Embryonic facial prominence (tissue), 1 donor: ENCODE measurements around the gene NOL12.
"Not testable (repeated sequence)": the region's sequence is repeated elsewhere in the genome, so short reads cannot be mapped to it uniquely, and the experiment has no call there.

Experiments
- DNase-seq: peaks from one replicate; pipeline ENCODE4 v3.0.0-alpha.2; 2016; ENCODE audit errors: extremely low spot score

Gene NOL12

DNA sequence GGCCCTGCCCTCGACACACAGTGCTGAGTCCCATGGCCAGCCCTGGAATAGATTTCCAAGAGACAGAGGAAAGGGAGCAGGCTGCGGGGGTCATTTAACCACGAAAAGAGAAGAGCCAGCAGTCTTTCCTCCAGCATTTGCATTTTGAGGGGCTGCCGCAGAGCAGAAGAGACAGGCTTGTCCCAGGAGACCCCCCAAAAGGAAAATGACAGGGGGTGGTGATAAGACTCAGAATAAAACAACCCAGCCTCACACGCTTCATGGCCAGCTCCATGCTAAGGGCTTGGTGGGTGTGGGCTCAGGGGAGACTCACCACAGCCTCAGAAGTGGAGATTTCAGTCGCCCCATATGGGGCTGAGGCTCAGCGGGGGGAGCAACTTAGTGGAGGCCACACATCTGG, 27.6 kb downstream of the NOL12 start:
- no peak for DNase-seq

DNA sequence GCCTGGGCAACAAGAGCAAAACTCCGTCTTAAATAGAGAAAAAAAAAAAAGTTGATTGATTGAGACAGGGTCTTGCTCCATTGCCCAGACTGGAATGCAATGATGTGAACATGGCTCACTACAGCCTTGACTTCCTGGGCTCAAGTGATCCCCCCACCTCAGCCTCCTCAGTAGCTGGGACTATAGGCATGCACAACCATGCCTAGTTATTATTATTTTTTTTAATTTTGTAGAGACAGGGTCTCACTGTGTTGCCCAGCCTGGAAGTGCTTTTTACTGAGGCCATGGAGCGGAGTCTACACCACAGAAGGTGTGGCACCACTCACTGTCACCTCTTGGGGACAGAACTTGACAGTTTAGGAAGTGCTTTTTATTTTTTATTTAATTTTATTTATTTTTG, 28.5 kb downstream of the NOL12 start:
- no peak for DNase-seq

DNA sequence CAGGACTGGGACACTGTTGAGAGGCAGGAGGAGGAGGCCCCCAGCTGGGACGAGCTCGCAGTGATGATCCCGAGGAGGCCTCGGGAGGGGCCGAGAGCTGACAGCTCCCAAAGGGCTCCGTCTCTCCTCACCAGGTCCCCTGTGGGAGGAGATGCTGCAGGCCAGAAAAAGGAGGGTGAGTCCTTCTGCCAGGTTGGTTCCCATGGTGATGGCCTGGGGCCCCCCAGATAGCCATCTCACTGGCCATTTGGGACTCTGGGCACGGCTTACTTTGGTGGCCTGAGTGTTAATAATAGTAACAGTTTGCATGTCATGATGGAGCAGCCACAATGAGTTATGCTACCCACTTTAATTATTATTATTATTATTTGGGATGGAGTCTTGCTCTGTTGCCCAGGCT, 29.6 kb downstream of the NOL12 start:
- no peak for DNase-seq

DNA sequence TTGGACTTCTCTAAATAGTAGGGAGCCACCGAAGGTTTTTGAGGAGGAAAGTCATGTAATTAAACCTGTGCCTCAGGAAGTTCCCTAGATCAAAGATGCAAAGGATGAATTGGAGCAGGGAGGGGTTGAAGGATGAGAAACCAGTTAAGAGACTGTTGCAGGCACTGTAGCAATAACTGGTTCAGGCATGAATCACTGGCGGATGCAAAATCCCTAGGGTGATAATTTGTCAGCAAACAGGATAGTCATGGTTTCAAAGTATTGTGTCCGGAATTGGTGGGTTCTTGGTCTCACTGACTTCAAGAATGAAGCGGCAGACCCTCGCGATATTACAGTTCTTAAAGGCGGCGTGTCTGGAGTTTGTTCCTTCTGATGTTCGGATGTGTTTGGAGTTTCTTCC, 30.6 kb downstream of the NOL12 start:
- no peak for DNase-seq

DNA sequence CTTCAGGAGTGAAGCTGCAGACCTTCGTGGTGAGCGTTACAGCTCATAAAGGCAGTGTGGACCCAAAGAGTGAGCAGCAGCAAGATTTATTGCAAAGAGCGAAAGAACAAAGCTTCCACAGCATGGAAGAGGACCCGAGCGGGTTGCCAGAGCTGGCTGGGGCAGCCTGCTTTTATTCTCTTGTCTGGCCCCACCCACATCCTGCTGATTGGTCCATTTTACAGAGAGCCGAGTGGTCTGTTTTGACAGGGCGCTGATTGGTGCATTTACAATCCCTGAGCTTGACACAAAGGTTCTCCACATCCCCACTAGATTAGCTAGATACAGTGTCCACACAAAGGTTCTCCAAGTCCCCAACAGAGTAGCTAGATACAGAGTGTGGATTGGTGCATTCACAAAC, 31.1 kb downstream of the NOL12 start:
- not testable (repeated sequence) for DNase-seq

DNA sequence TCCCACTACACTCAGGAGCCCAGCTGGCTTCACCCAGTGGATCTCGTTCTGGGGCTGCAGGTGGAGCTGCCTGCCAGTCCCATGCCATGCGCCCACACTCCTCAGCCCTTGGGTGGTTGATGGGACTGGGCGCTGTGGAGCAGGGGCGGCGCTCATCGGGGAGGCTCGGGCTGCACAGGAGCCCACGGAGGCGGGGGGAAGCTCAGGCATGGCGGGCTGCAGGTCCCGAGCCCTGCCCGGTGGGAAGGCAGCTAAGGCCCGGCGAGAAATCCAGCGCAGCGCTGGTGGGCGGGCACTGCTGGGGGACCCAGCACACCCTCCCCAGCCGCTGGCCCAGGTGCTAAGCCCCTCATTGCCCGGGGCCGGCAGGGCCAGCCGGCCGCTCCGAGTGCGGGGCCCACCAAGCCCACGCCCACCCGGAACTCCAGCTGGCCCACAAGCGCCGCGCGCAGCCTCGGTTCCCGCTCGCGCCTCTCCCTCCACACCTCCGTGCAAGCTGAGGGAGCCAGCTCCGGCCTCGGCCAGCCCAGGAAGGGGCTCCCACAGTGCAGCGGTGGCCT, 31.7 kb downstream of the NOL12 start:
- not testable (repeated sequence) for DNase-seq

DNA sequence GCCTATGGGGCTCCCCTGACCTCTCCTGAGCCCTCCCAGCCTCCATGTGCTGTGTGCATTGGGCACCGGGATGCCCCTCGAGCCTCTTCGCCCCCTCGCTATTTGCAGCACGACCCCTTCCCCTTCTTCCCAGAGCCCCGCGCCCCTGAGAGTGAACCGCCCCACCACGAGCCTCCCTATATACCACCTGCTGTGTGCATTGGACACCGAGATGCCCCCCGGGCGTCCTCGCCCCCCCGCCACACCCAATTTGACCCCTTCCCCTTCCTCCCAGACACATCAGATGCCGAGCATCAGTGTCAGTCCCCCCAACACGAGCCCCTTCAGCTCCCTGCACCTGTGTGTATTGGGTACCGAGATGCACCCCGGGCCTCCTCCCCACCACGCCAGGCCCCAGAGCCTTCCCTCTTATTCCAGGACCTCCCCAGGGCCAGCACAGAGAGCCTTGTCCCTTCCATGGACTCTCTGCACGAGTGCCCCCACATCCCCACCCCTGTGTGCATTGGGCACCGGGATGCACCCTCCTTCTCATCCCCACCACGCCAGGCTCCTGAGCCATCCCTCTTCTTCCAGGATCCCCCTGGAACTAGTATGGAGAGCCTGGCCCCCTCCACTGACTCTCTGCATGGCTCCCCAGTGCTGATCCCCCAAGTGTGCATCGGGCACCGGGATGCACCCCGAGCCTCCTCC, 39.6 kb downstream of the NOL12 start:
- no peak for DNase-seq

DNA sequence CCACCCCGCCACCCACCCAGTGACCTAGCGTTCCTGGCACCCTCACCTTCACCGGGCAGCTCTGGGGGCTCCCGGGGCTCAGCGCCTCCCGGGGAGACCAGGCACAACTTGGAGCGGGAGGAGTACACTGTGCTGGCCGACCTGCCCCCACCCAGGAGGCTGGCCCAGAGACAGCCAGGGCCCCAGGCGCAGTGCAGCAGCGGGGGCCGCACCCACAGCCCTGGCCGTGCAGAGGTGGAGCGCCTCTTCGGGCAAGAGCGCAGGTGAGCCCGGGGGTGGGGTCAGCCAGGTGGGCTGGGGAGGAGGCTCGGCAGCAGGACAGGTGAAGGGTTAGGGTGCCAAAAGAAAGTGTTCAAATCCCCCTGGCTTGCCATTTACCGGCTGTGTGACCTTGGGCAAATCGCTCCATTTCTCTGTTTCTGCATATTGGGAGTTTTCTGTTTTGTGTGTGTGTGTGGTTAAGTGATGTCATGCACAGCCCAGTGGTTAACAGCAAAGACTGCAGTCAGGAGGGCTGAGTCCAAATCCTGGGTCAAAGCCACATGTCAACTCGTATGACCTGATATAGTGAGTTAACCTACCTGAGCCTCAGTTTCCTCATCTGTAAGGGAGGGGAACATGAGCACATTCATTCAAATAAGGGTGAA, 40.2 kb downstream of the NOL12 start:
- no peak for DNase-seq

DNA sequence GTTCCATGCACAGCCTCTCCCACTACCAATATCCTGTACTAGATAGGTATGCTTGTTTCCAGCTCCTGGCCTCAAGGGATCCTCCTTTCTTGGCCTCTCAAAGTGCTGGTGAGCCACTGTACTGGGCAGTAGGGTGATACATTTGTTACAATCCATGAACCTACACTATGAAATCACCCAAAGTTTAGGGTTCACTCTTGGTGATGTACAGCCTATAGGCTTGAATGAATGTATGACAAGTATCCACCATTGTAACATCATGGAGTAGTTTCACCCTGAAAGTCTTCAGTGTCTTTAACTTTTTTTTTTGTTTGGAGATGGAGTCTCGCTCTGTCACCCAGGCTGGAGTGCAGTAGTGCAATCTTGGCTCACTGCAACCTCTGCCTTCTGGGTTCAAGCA, 42.5 kb downstream of the NOL12 start:
- DNase-seq, result no peak

DNA sequence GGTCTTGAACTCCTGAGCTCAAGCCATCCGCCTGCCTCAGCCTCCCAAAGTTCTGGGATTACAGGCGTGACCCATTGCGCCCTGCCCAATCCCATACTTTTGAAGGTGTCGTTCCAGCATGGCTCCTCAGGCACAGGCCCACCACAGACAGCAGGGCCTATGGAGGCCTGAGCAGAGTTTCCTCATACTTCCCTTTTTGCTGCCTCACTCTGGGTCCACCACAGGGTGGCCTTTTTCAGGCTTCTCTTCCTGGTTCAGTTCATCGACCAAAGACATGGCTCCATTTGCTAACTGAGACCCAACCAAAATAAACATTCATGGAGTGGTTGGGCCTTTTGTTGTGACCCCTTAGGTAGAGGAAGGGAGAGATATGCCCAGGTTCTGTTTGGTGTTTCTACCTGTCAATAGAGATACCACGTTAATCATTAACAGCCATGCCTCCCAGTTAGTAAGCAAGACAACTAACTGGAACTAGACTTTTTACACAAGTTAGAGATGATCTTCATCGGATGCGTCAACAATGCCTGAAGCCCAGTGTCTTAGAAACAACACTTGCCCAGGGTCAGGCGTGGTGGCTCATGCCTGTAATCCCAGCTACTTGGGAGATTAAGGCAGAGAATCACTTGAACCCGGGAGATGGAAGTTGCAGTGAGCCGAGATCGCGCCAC, 45.8 kb downstream of the NOL12 start:
- no peak for DNase-seq

DNA sequence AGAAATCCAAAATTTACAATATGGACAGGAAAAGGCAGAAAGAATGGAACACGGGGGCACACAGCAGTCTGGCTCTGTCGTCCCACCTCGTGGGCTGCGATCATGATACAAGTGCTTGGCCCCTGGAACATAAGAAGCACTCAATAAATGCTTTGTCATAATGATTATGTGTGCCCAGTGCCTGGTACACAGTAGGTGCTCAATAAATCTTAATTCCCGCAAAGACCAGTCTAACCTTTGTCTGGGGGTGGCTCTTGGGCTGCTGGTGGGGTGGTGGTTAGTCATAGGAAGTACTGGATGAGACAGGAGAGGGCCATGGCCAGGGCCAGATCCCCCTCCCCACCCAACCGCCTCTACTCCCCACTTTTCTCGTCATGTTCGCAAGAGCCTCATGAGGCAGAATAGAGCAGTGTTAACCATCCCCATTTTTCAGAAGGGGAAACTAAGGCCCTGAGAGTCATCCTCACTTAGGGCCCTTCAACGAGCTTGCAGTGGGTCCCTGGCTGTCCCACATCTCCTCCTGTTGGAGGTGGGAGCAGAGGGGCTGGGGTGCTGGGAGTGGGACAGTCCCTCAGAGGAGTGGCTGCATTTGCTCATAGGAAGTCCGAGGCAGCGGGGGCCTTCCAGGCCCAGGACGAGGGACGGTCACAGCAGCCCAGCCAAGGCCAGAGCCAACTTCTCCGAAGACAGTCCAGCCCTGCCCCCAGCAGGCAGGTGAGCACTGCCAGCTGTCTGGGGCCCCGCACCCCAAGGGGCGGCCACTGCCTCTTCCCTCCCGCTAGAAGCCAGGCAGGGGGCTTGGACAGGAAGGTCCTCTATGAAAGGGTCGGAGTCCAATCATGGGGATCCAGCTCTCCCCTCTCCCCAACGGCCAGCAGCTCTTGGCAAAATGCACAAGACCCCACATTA, 46.8 kb downstream of the NOL12 start:
- no peak for DNase-seq

DNA sequence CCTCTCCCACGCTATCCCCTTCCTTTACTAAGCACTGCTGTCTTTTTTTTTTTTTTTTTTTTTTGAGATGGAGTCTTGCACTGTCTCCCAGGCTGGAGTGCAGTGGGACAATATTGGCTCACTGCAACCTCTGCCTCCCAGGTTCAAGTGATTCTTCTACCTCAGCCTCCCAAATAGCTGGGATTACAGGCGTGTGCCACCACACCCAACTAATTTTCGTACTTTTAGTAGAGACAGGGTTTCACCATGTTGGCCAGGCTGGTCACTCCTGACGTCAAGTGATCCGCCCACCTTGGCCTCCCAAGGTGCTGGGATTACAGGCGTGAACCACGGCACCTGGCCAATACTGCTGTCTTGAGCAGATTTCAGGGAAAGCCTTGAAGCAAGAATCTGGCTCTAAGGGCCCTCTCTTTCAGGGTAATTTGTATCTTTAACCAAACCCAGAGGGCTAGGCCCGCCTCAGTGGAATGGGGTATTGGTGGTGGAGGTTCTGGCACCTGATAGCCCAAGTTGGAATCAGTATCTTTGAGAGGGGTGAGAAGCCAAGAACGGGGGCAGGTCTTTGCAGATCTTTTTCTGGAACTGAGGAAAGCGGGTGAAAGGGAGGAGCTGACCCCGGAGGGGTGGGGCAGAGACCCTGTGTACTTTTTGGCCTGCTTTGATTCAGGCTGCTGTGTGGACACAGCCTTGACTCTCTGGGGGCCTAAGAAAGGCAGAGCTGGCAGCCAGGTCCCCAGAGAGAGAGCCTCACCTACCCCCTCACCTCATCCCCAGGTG, 47.7 kb downstream of the NOL12 start:
- DNase-seq, result no peak

DNA sequence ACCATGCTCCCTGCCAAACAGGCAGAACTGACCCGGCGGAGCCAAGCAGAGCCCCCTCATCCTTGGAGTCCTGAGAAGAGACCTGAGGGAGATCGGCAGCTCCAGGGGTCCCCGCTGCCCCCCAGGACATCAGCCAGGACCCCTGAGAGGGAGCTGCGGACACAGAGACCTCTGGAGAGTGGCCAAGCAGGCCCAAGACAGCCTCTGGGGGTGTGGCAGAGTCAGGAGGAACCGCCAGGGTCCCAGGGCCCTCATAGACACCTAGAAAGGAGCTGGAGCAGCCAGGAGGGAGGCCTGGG, 48.2 kb downstream of the NOL12 start:
- no peak for DNase-seq

DNA sequence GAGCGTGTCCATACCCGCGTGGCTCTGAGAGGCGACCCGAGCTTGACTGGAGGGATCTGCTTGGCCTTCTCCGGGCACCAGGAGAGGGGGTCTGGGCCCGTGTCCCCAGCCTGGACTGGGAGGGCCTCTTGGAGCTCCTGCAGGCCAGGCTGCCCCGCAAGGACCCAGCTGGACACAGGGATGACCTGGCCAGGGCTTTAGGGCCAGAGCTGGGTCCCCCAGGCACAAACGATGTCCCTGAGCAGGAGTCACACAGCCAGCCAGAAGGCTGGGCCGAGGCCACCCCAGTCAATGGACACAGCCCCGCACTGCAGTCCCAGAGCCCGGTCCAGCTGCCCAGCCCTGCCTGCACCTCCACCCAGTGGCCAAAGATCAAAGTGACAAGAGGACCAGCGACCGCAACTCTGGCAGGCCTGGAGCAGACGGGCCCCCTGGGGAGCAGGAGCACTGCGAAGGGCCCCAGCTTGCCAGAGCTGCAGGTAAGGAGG, 48.9 kb downstream of the NOL12 start:
- no peak for DNase-seq

DNA sequence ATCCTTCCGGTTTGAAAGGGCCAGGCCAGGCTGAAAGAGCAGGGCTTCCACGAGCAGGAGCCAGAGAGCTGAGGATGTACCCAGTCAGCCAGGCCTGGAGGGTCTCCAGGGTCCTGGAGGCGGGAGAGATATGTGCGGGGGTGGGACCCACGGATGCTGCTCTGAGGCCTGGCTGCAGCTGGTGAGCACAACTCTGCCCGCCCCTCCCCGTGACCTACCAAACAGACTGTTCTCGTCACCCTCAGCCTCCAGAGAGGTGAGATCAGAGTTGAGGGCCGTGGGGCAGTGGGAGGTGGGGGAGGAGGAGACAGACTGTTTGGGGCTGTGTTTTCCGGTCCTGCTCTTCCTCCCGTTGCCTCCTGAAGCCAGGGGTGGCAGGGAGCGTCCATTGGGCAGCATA, 52.9 kb downstream of the NOL12 start:
- no peak for DNase-seq

DNA sequence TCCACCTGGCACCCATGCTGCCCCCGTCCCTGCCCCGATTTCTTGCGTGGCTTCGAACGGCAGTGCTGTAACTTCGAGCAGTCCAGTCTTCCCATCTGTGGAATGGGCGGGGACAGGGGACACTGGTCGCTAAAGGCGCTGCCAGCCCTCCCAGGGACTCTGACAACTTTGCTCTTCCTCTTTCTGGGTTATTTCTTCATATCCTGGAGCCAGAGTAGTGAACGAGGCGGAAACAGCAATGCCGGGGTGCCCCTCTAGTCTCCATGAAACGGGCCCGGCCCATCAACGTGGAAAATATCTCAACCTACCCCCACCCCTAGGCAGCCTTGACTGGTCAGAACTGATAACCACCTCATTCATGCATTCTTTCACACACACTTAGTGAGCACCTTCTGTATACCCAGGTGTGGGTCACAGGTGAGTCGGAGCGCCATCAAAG, 53.5 kb downstream of the NOL12 start:
- no peak for DNase-seq

DNA sequence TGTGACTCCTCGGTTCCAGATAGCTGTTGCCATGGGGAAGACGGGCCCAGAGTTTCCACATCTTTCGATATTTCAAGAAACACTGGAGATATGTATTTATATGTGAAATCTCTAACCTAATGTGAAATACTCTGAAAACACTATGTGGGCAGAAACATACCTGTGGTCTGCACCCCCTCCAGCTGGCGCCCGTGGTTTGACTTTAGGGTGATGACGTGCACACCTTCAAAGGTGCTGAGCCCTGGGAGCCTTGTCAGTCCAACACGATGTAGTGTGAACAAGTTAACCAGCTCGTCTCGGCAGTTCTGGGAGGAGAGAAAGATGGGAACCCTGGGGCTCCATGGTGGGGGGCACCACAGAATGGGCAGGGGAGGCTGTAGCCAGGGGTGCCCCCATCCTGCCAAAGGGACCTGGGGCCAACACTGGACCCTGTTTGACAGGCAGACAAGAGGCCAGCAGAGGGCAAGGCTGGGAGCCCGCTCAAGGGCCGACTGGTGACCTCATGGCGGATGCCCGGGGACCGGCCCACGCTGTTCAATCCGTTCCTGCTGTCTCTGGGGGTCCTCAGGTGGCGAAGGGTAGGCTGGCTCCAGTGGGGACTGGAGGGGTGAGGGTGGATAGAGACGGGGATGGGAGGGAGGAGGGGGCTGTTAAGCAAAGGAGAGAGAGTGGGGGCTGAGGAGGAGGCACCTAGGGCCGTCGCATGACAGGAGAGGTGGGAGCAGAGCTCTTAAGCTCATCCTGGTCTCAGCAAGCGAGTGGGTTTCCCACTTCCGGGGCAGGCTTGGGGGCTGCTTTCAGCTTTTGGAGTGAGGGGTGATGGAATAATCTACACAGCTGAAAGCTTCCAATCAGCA, 54.5 kb downstream of the NOL12 start:
- DNase-seq, result no peak

DNA sequence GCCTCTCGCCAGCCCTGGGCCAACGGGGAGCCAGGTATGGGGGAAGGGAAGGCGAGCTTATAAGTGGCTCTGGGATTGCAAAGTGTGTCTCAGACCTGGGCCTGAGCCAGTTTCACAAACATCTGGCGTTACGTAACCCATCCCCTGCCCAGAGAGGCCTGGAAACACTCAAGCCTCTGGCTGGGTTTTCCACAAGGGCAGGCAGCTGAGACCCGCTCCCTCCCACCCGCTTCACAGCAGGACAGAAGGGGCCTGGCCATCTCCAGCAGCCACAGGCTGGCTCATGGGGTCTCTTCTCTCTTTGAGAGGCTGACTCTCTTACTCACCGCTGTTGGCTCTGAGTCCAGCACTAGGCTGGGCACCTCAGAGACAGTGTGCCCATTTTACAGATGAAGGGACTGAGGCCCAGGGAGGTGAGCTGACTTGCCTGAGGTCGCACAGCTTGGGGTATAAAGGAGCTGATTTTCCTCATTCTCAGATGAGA, 55.2 kb downstream of the NOL12 start:
- peak; percentile 85 for DNase-seq

DNA sequence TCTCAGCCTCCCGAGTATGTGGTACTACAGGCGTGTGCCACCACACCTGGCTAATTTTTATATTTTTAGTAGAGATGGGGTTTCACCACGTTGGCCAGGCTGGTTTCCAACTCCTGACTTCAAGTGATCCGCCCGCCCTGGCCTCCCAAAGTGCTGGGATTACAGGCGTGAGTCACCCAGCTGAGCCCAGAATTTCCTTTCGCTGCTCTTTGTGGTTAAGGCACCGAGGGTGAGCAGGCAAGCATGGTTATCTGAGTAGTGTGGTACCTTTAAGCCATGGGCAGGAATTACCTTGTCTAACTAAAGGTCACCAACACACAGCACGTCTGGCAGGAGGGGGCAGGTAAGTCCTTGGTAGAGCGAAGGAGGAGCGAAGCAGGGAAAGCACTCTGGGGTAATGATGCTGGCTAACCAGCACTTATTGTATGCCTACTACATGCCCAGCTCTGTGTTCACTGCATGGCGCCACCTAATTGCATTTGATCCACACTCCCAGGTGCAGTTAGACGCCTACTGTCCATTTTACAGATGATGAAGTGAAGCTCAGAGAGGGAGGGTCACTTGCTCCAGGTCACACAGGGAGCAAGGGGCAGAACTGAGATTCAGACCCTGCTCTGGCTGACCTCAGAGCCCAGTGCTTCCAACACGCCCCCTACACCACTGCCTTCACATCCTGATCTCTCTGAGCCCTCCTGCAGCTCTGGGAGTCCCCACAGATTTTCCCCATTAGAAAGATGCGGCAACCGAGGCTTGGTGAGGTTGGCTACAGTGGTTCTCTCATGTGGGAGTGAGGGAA, 56.4 kb downstream of the NOL12 start:
- no peak for DNase-seq
